Transverse colon (tissue), 4 donors: ENCODE results near the gene LAMB2. TPM values are rescaled to one million over a fixed set of nuclear protein-coding genes. Genes with fewer than 3 reads are reported as not detected.

ENCODE experiments used
- DNase-seq: peaks from one replicate; pipeline ENCODE4 v3.0.0-alpha.2; 2019
- H3K27ac ChIP-seq, 4 donors: fragments of 200-600 bp; sonication (generic); 2 replicates each; pipeline ENCODE4 v1.5.1; 2016 to 2018; ENCODE audit warnings: inconsistent platforms in 4 of 4
- H3K27me3 ChIP-seq: fragments of 200-600 bp; sonication (generic); 2 replicates; pipeline ENCODE4 v1.5.1; 2017; ENCODE audit warnings: inconsistent platforms
- H3K36me3 ChIP-seq, 4 donors: fragments of 200-600 bp; sonication (generic); 2 replicates each; pipeline ENCODE4 v1.5.1; 2017 to 2019; ENCODE audit warnings: inconsistent platforms in 4 of 4
- H3K4me1 ChIP-seq, 4 donors: fragments of 200-600 bp; sonication (generic); 2 replicates each; pipeline ENCODE4 v1.5.1; 2017 to 2020; ENCODE audit warnings: inconsistent platforms in 4 of 4
- H3K4me3 ChIP-seq, 4 donors: fragments of 200-600 bp; sonication (generic); 1 replicate in 1 of 4; 2 replicates in 3 of 4; pipeline versions ENCODE4 v1.5.1 to v1.6.1; 2017 to 2019; ENCODE audit warnings: inconsistent platforms in 4 of 4
- H3K9me3 ChIP-seq, 2 donors: fragments of 200-600 bp; sonication (generic); 2 replicates each; pipeline ENCODE4 v1.5.1; 2017 to 2019; ENCODE audit warnings: inconsistent platforms in 2 of 2
- CTCF ChIP-seq, 5 experiments: fragments of 200-600 bp in 3 of 5; fragments of 450-650 bp in 2 of 5; sonication (generic) in 3 of 5; IDR thresholded peaks; 1 replicate in 2 of 5; 2 replicates in 3 of 5; pipeline ENCODE4 v1.5.1; 2016 to 2017; ENCODE audit warnings: antibody characterized with exemption in 5 of 5, inconsistent platforms in 3 of 5, mild to moderate bottlenecking in 2 of 5, moderate library complexity in 1 of 5
- EP300 ChIP-seq: sonication (generic); formaldehyde crosslinking; IDR thresholded peaks from one replicate; pipeline ENCODE4 v1.6.1; 2017; ENCODE audit warnings: antibody characterized with exemption, low read depth
- POLR2A ChIP-seq: fragments of 450-650 bp; IDR thresholded peaks from one replicate; pipeline ENCODE4 v1.6.1; 2016; ENCODE audit warnings: antibody characterized with exemption, mild to moderate bottlenecking, moderate library complexity
- POLR2AphosphoS5 ChIP-seq, 3 donors: sonication (generic); formaldehyde crosslinking; IDR thresholded peaks; one replicate each; pipeline ENCODE4 v1.6.1; 2016; ENCODE audit warnings: antibody characterized with exemption in 3 of 3
- WGBS, 2 donors: methylation state at CpG; one replicate each; pipeline ENCODE4 v1.1.5; 2018; ENCODE audit warnings: low coverage in 1 of 2; 5-methylcytosine and 5-hydroxymethylcytosine counted together
- in situ Hi-C, 4 donors: fragments of 200-750 bp; cut with MboI; loops; one replicate each; pipeline versions ENCODE4 v1.15.0 to v1.15.1; 2017; ENCODE audit warnings: low sequenced_read_pairs in 3 of 4, low pct_ligation_motif_present in 1 of 4, low pct_unique_long_range_greater_than_20kb in 1 of 4
- intact Hi-C: fragments of 100-400 bp; cut with DNase I; formaldehyde crosslinking; loops from one replicate; pipeline ENCODE4 v1.15.1; 2023; ENCODE audit warnings: low total_unique reads
- total RNA-seq, 4 donors: library from RNA; depleted of rRNA; stranded (reverse); fragments of >200 nt; gene quantifications; one replicate each; pipeline ENCODE4 v1.1.0, GENCODE V29; 2016

Gene LAMB2
- total RNA-seq, 4 donors from 2014 or later, result 141 to 290 (median 177) TPM

- in situ Hi-C loops, result no loop called here
- intact Hi-C loops, result no loop called here
- no peak for DNase-seq
Measured at GRCh38 chr3:49098910-49099630, 33.8 kb downstream of the LAMB2 start.

GRCh38 chr3:49098429-49098828 is 34.4 kb downstream of the LAMB2 start:
- Histone ChIP-seq H3K27ac (no peak overlapping the region), H3K36me3 (peaks cover 0 to 45% (median 15%) of the 10 kb centered on the region in 4 donors), H3K4me3 (no peak overlapping the region), H3K27me3 (no peaks in the 10 kb centered on the region), H3K4me1 (peaks cover 7 to 14% (median 12%) of the 10 kb centered on the region in 4 donors), H3K9me3 (no peaks in the 10 kb centered on the region)
- no peak for DNase-seq
- TF ChIP-seq POLR2AphosphoS5 (IDR thresholded peaks at IDR 0.05) (no peak), CTCF (IDR thresholded peaks at IDR 0.05) (no peak), POLR2A (no peak), EP300 (no peak)
- WGBS, 2 donors, result 59% methylated on average over 5 of the region's 5 CpGs; no CpG with 5 or more reads in 1 of the 2 donors
- intact Hi-C loops, result no loop called here
- in situ Hi-C loops, result no loop called here

More at GRCh38 chr3:49098910-49099630, 33.8 kb downstream of the LAMB2 start:
- Histone ChIP-seq H3K4me1 (peaks cover 13 to 21% (median 18%) of the 10 kb centered on the region in 4 donors), H3K36me3 (peaks cover 0 to 45% (median 15%) of the 10 kb centered on the region in 4 donors), H3K27ac (no peak overlapping the region), H3K27me3 (no peaks in the 10 kb centered on the region), H3K4me3 (no peak overlapping the region), H3K9me3 (no peaks in the 10 kb centered on the region)
- 92% methylated on average over 13 of the region's 13 CpGs; no CpG with 5 or more reads in 1 of the 2 donors for WGBS, 2 donors
- TF ChIP-seq POLR2A (no peak), POLR2AphosphoS5 (IDR thresholded peaks at IDR 0.05) (no peak), CTCF (IDR thresholded peaks at IDR 0.05) (no peak), EP300 (no peak)

GRCh38 chr3:49093853-49094767 is 38.7 kb downstream of the LAMB2 start, which contains the start of gene QRICH1:
Gene QRICH1, minus strand, starts transcription at chr3:49094071. Its CDS starts 17,054 bp downstream, at chr3:49077017.
- peaks cover 0 to 13% (median 4%) of the 10 kb centered on the region in 4 donors for H3K36me3 ChIP-seq
- DNase-seq, result peak; percentile 97
- TF ChIP-seq POLR2A (peak; percentile 76), EP300 (no peak), CTCF (IDR thresholded peaks at IDR 0.05) (peak; percentile 46 to 61 (median 50)), POLR2AphosphoS5 (IDR thresholded peaks at IDR 0.05) (peak; percentile 62 to 85 (median 83))
- WGBS, 2 donors, result 0 to 1% methylated on average over 1 to 30 of the region's 65 CpGs
- in situ Hi-C loops, result no loop called here
- intact Hi-C loops, result loop anchor here (2.0 to 5.0 kb wide), 2 partner anchors 38 to 75 kb away; partner anchors contain the start of genes DALRD3 and LAMB2
- peak within 1 kb of the TSS; percentile 69 to 100 (median 84) for H3K4me3 ChIP-seq
- H3K9me3 ChIP-seq, result no peaks in the 10 kb centered on the region
- peak within 1 kb of the TSS; percentile 90 to 99 (median 98) for H3K27ac ChIP-seq
- H3K27me3 ChIP-seq, result no peaks in the 10 kb centered on the region
- H3K4me1 ChIP-seq, result peaks cover 21 to 49% (median 30%) of the 10 kb centered on the region in 4 donors
